Measurements from ENCODE around the gene LMO7. TPM values are rescaled to one million over a fixed set of nuclear protein-coding genes. Genes with fewer than 3 reads are reported as not detected.
"Not testable (repeated sequence)": the region's sequence is repeated elsewhere in the genome, so short reads cannot be mapped to it uniquely, and the experiment has no call there.

The LMO7 gene
- total RNA-seq, 2 experiments from 2014 or later: 12.2 to 15.3 TPM

- DNase-seq: no peak
- no peaks in the 10 kb centered on the region for H3K27me3 Mint-ChIP-seq
- no peak overlapping the region for H3K4me3 Mint-ChIP-seq
- peaks cover 12% of the 10 kb centered on the region for H3K36me3 Mint-ChIP-seq (ENCODE audit: low read depth)
- H3K9me3 Mint-ChIP-seq: peaks cover 5% of the 10 kb centered on the region
- POLR2A ChIA-PET: no interaction called here
- peaks cover 14% of the 10 kb centered on the region for H3K4me1 Mint-ChIP-seq (ENCODE audit: low read depth)
- ATAC-seq: no peak
- no peak for TF ChIP-seq CTCF (IDR thresholded peaks at IDR 0.05)
- CTCF ChIA-PET: interaction anchor here (1.2 to 2.2 kb wide), 2 partner anchors 40 to 134 kb away, joined by 3 to 5 read pairs; no protein-coding TSS in a partner anchor
- intact Hi-C loops (cut with micrococcal nuclease): no loop called here
- no peak overlapping the region for H3K27ac Mint-ChIP-seq
These were observed 100.0 kb downstream of the LMO7 start for GRCh38 chr13:75736173-75736572.

GRCh38 chr13:75738841-75739240 lies 102.7 kb downstream of the LMO7 start:
- intact Hi-C loops (cut with micrococcal nuclease): no loop called here
- CTCF ChIA-PET: interaction anchor here (1.6 kb wide), 1 partner anchor 43 kb away, joined by 5 read pairs; no protein-coding TSS in a partner anchor
- POLR2A ChIA-PET: no interaction called here
- Mint-ChIP-seq H3K27ac (no peak overlapping the region), H3K36me3 (ENCODE audit: low read depth) (peaks cover under 1% of the 10 kb centered on the region), H3K9me3 (no peaks in the 10 kb centered on the region), H3K27me3 (no peaks in the 10 kb centered on the region), H3K4me3 (no peak overlapping the region), H3K4me1 (ENCODE audit: low read depth) (peaks cover 14% of the 10 kb centered on the region)
- no peak for ATAC-seq
- TF ChIP-seq CTCF (IDR thresholded peaks at IDR 0.05): no peak
- no peak for DNase-seq

GRCh38 chr13:75739244-75739868 lies 103.2 kb downstream of the LMO7 start:
- no peaks in the 10 kb centered on the region for H3K9me3 Mint-ChIP-seq
- no peak for DNase-seq
- peaks cover 14% of the 10 kb centered on the region for H3K4me1 Mint-ChIP-seq (ENCODE audit: low read depth)
- H3K27ac Mint-ChIP-seq: no peak overlapping the region
- intact Hi-C loops (cut with micrococcal nuclease): no loop called here
- ATAC-seq: no peak
- no peak overlapping the region for H3K4me3 Mint-ChIP-seq
- POLR2A ChIA-PET: no interaction called here
- no peak for TF ChIP-seq CTCF (IDR thresholded peaks at IDR 0.05)
- H3K36me3 Mint-ChIP-seq (ENCODE audit: low read depth): no peaks in the 10 kb centered on the region
- no peaks in the 10 kb centered on the region for H3K27me3 Mint-ChIP-seq
- CTCF ChIA-PET: interaction anchor here (1.6 kb wide), 1 partner anchor 44 kb away, joined by 5 read pairs; no protein-coding TSS in a partner anchor

- Mint-ChIP-seq H3K9me3 (peaks cover 2% of the 10 kb centered on the region), H3K4me3 (no peak overlapping the region), H3K27ac (no peak overlapping the region), H3K27me3 (no peaks in the 10 kb centered on the region), H3K4me1 (ENCODE audit: low read depth) (peaks cover 14% of the 10 kb centered on the region), H3K36me3 (ENCODE audit: low read depth) (no peaks in the 10 kb centered on the region)
- no peak for TF ChIP-seq CTCF (IDR thresholded peaks at IDR 0.05)
- CTCF ChIA-PET: no interaction called here
- DNase-seq (no peak), ATAC-seq (no peak)
- POLR2A ChIA-PET: no interaction called here
- intact Hi-C loops (cut with micrococcal nuclease): no loop called here
These were observed 103.9 kb downstream of the LMO7 start for GRCh38 chr13:75740031-75740430.

- POLR2A ChIA-PET: not testable (repeated sequence)
- CTCF ChIA-PET: interaction anchor here (1.2 to 2.2 kb wide), 2 partner anchors 18 to 47 kb away, joined by 3 to 6 read pairs; no protein-coding TSS in a partner anchor
These were observed 106.9 kb downstream of the LMO7 start for GRCh38 chr13:75743072-75743471.

More at GRCh38 chr13:75743072-75743471, 106.9 kb downstream of the LMO7 start:
- H3K27me3 Mint-ChIP-seq; H3K36me3 Mint-ChIP-seq (ENCODE audit: low read depth); intact Hi-C loops (cut with micrococcal nuclease); H3K4me3 Mint-ChIP-seq; DNase-seq; H3K9me3 Mint-ChIP-seq; H3K27ac Mint-ChIP-seq; ATAC-seq: not testable (repeated sequence)
- H3K4me1 Mint-ChIP-seq (ENCODE audit: low read depth): peaks cover 14% of the 10 kb centered on the region

Measured in activated CD8-positive, alpha-beta T cell treated with anti-CD3 and anti-CD28 coated beads for 36 hours (primary cell).